ENCODE results near the gene CAB39.

CAB39 gene

GRCh38 chr2:230758566-230759480, 46.2 kb downstream of the CAB39 start:
- TF ChIP-seq CTCF (IDR thresholded peaks at IDR 0.05; ENCODE audit: control insufficient read depth, extremely low read depth, insufficient read depth): no peak
- DNase-seq (ENCODE audit: low read depth): no peak
- no peak overlapping the region for H3K4me3 ChIP-seq (ENCODE audit: low read depth, low read length)

GRCh38 chr2:230759481-230760167, 47.0 kb downstream of the CAB39 start:
- no peak for DNase-seq (ENCODE audit: low read depth)
- no peak for TF ChIP-seq CTCF (IDR thresholded peaks at IDR 0.05; ENCODE audit: control insufficient read depth, extremely low read depth, insufficient read depth)
- no peak overlapping the region for H3K4me3 ChIP-seq (ENCODE audit: low read depth, low read length)

DNA sequence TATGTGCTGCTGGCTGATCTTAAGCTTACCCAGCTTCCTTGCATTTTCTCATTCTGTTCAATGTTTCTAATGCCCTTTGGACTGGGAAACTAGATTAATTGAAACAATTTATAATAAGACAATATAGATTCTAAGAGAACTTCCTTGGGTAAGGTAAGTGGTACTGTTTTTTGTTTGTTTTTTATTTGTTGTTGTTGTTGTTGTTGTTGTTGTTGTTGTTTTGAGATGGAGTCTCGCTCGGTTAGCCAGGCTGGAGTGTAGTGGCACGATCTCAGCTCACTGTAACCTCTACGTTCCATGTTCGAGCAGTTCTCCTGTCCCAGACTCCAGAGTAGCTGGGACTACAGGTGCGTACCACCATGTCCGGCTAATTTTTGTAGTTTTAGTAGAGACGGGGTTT, 49.1 kb downstream of the CAB39 start:
- no peak for TF ChIP-seq CTCF (IDR thresholded peaks at IDR 0.05; ENCODE audit: control insufficient read depth, extremely low read depth, insufficient read depth)
- no peak for DNase-seq (ENCODE audit: low read depth)
- H3K4me3 ChIP-seq (ENCODE audit: low read depth, low read length): no peak overlapping the region

- DNase-seq (ENCODE audit: low read depth): no peak
- no peak overlapping the region for H3K4me3 ChIP-seq (ENCODE audit: low read depth, low read length)
- peak; percentile 36; the same call in 1 of the 2 replicates for TF ChIP-seq CTCF (IDR thresholded peaks at IDR 0.05; ENCODE audit: control insufficient read depth, extremely low read depth, insufficient read depth)
Observed at GRCh38 chr2:230762317-230762896, 49.8 kb downstream of the CAB39 start.

DNA sequence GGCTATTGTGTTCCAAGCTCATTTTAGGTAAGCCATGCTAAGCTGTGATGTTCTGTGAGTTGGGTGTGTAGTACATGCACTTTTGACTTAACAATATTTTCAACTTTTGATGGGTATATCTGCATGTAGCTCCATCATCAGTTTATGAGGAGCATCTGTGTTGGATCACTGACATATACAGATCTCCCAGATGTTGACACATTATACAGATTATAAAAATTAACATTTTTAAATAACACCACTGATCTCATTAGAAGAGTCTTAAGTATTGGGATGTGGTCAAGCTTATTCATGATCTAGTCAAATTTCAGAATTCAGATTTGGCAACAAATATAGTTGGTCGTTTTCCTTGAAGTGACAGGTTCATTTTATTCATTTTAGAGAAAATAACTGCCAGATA, 51.7 kb downstream of the CAB39 start:
- DNase-seq (ENCODE audit: low read depth): no peak
- TF ChIP-seq CTCF (IDR thresholded peaks at IDR 0.05; ENCODE audit: control insufficient read depth, extremely low read depth, insufficient read depth): no peak

GRCh38 chr2:230765611-230766300, 53.1 kb downstream of the CAB39 start:
- no peak for DNase-seq (ENCODE audit: low read depth)
- H3K4me3 ChIP-seq (ENCODE audit: low read depth, low read length): no peak overlapping the region
- no peak for TF ChIP-seq CTCF (IDR thresholded peaks at IDR 0.05; ENCODE audit: control insufficient read depth, extremely low read depth, insufficient read depth)

More for the DNA sequence above, 51.7 kb downstream of the CAB39 start:
- H3K4me3 ChIP-seq (ENCODE audit: low read depth, low read length): no peak overlapping the region

Measured in LNCaP clone FGC (cell line).